Neural progenitor cell (in vitro differentiated cells): ENCODE data around the gene SPNS3.

Experiments used
- EZH2phosphoT487 ChIP-seq: fragments of 200-600 bp; sonication (generic); IDR thresholded peaks from 2 replicates; pipeline ENCODE4 v1.6.1; 2017; ENCODE audit warnings: antibody characterized with exemption
- TF ChIP-seq, protein P1 (sequence below): fragments of 200-600 bp; sonication (generic); IDR thresholded peaks from 2 replicates; pipeline ENCODE4 v1.5.1; 2017; ENCODE audit warnings: antibody characterized with exemption, mild to moderate bottlenecking

DNA sequence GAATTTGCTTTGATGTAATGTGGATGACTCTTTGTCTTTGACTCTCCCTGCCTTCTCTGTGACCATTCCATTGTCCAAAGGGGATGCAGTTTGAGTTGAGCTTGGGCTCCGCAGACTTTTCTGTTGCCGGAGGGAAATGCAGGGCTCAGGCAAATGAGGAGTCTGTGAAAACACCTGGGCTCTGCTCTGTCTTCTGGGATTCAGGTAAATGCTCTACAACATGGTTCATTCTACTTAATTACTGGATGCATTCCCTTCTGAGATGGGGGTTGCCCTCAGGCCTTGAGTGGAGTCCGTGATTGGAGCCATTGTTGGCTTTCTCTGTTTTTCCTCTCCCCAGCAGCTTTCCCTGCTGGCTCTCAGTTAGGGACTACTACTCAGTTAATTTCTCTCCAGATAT lies 38.5 kb downstream of the SPNS3 start:
- TF ChIP-seq, protein P1, sequence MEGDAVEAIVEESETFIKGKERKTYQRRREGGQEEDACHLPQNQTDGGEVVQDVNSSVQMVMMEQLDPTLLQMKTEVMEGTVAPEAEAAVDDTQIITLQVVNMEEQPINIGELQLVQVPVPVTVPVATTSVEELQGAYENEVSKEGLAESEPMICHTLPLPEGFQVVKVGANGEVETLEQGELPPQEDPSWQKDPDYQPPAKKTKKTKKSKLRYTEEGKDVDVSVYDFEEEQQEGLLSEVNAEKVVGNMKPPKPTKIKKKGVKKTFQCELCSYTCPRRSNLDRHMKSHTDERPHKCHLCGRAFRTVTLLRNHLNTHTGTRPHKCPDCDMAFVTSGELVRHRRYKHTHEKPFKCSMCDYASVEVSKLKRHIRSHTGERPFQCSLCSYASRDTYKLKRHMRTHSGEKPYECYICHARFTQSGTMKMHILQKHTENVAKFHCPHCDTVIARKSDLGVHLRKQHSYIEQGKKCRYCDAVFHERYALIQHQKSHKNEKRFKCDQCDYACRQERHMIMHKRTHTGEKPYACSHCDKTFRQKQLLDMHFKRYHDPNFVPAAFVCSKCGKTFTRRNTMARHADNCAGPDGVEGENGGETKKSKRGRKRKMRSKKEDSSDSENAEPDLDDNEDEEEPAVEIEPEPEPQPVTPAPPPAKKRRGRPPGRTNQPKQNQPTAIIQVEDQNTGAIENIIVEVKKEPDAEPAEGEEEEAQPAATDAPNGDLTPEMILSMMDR = no peak
- TF ChIP-seq EZH2phosphoT487 = no peak
